Brain pericyte (primary cell): ENCODE measurements around the gene ALG12.

Source experiments
- DNase-seq: peaks from one replicate; pipeline ENCODE4 v3.0.0-alpha.2; 2012; ENCODE audit warnings: low read depth, low spot score

The ALG12 gene

GRCh38 chr22:49957826-49958365, 39.7 kb upstream of the ALG12 start:
- DNase-seq = no peak

GRCh38 chr22:49956914-49957825, 38.9 kb upstream of the ALG12 start:
- no peak for DNase-seq

GRCh38 chr22:49956418-49956770, 38.2 kb upstream of the ALG12 start:
- no peak for DNase-seq

GRCh38 chr22:49955581-49956417, 37.6 kb upstream of the ALG12 start:
- DNase-seq = no peak

- no peak for DNase-seq
These were observed 36.8 kb upstream of the ALG12 start for GRCh38 chr22:49954991-49955580.

- no peak for DNase-seq
These were observed 36.1 kb upstream of the ALG12 start for GRCh38 chr22:49954354-49954753.

- DNase-seq = no peak
These were observed 35.6 kb upstream of the ALG12 start for GRCh38 chr22:49953680-49954344.

- DNase-seq = no peak
These were observed 34.9 kb upstream of the ALG12 start for GRCh38 chr22:49953027-49953679.

GRCh38 chr22:49951986-49952896, 34.0 kb upstream of the ALG12 start:
- DNase-seq = no peak

- no peak for DNase-seq
These were observed 33.4 kb upstream of the ALG12 start for GRCh38 chr22:49951678-49951985.

- DNase-seq = no peak
These were observed 32.9 kb upstream of the ALG12 start for GRCh38 chr22:49951000-49951677.

- no peak for DNase-seq
These were observed 32.3 kb upstream of the ALG12 start for GRCh38 chr22:49950396-49950994.

GRCh38 chr22:49949914-49950292, 31.7 kb upstream of the ALG12 start:
- DNase-seq = no peak

- DNase-seq = no peak
These were observed 31.0 kb upstream of the ALG12 start for GRCh38 chr22:49948958-49949913.

- no peak for DNase-seq
These were observed 30.1 kb upstream of the ALG12 start for GRCh38 chr22:49948116-49948957.

GRCh38 chr22:49947296-49947622, 29.0 kb upstream of the ALG12 start:
- no peak for DNase-seq

GRCh38 chr22:49946612-49947295, 28.5 kb upstream of the ALG12 start:
- DNase-seq = no peak
